NCI-H2171 (cell line): ENCODE data around the gene GTF3C2.
A peak's percentile ranks its signal among the peaks of the same experiment; 100 is the strongest.
"Not testable (repeated sequence)": the region's sequence is repeated elsewhere in the genome, so short reads cannot be mapped to it uniquely, and the experiment has no call there.

Experiments used
- DNase-seq: peaks from one replicate; lab custom pipeline; 2025; lab: John Stamatoyannopoulos, UW

Gene GTF3C2

GRCh38 chr2:27370816-27371620, 14.5 kb upstream of the GTF3C2 start:
- DNase-seq = peak; percentile 10

- DNase-seq = peak; percentile 99
Measured at GRCh38 chr2:27370026-27370815, 13.7 kb upstream of the GTF3C2 start, which contains the start of the genes EIF2B4 and SNX17. TSS of gene EIF2B4 (minus strand) at chr2:27370338. CDS start at chr2:27370314, 24 bp downstream. TSS of gene SNX17 (plus strand) at chr2:27370616. CDS start at chr2:27370744, 128 bp downstream.

- DNase-seq = peak; percentile 64
Measured at GRCh38 chr2:27369471-27370025, 13.0 kb upstream of the GTF3C2 start.

- no peak for DNase-seq
Measured at GRCh38 chr2:27363933-27364332, 7.4 kb upstream of the GTF3C2 start.

- no peak for DNase-seq
Measured at GRCh38 chr2:27362678-27363420, 6.3 kb upstream of the GTF3C2 start.

GRCh38 chr2:27356056-27356381, 545 bp downstream of the GTF3C2 start:
- peak; percentile 41 for DNase-seq

- DNase-seq = no peak
Measured at GRCh38 chr2:27354597-27354927, 2.0 kb downstream of the GTF3C2 start.

- no peak for DNase-seq
Measured at GRCh38 chr2:27353762-27354596, 2.6 kb downstream of the GTF3C2 start.

- not testable (repeated sequence) for DNase-seq
Measured at GRCh38 chr2:27353386-27353761, 3.2 kb downstream of the GTF3C2 start.

- DNase-seq = no peak
Measured at GRCh38 chr2:27351802-27352598, 4.6 kb downstream of the GTF3C2 start.

- DNase-seq = no peak
Measured at GRCh38 chr2:27350106-27350693, 6.4 kb downstream of the GTF3C2 start.

GRCh38 chr2:27347641-27348040, 8.9 kb downstream of the GTF3C2 start:
- no peak for DNase-seq

GRCh38 chr2:27336173-27336572, 20.4 kb downstream of the GTF3C2 start:
- no peak for DNase-seq

GRCh38 chr2:27335311-27335710, 21.3 kb downstream of the GTF3C2 start:
- no peak for DNase-seq

GRCh38 chr2:27324720-27325119, 31.8 kb downstream of the GTF3C2 start:
- no peak for DNase-seq

GRCh38 chr2:27323596-27324285, 32.8 kb downstream of the GTF3C2 start:
- no peak for DNase-seq

GRCh38 chr2:27322766-27323595, 33.6 kb downstream of the GTF3C2 start, which contains the start of gene MPV17:
TSS of gene MPV17 (minus strand) at chr2:27323097. CDS start at chr2:27322517, 580 bp downstream.
- peak; percentile 93 for DNase-seq

- no peak for DNase-seq
Measured at GRCh38 chr2:27322301-27322765, 34.2 kb downstream of the GTF3C2 start.
